Keratinocyte (primary cell): ENCODE results near the gene COL6A5. TPM values are rescaled to one million over a fixed set of nuclear protein-coding genes. Genes with fewer than 3 reads are reported as not detected.

Experiments
- DNase-seq: peaks from one replicate; pipeline ENCODE4 v3.0.0-alpha.2; 2011; ENCODE audit warnings: low read depth, missing footprints, low spot score
- FAIRE-seq: peaks from 2 replicates; lab custom pipeline; 2011; peaks lifted over from hg19 to GRCh38; lab: Jason Lieb, UNC
- H2AFZ ChIP-seq: 2 replicates; pipeline ENCODE4 v1.6.0; 2012; ENCODE audit warnings: low read length, control low read depth, inconsistent platforms; ENCODE audit not compliant: control insufficient read depth
- H3K27ac ChIP-seq: 2 replicates; pipeline ENCODE4 v1.5.1; 2011; ENCODE audit warnings: low read length; ENCODE audit not compliant: control insufficient read depth, insufficient read depth
- H3K27me3 ChIP-seq: 3 replicates; pipeline ENCODE4 v1.6.0; 2011; ENCODE audit warnings: low read length; ENCODE audit not compliant: control insufficient read depth, insufficient read depth; ENCODE audit errors: extremely low read depth
- H3K36me3 ChIP-seq, 2 experiments: 2 replicates in 1 of 2; 3 replicates in 1 of 2; pipeline ENCODE4 v1.5.1; 2011; ENCODE audit warnings: low read length in 2 of 2, mild to moderate bottlenecking in 1 of 2; ENCODE audit not compliant: control insufficient read depth in 2 of 2, insufficient read depth in 2 of 2; ENCODE audit errors: extremely low read depth in 1 of 2
- H3K4me1 ChIP-seq: 3 replicates; pipeline ENCODE4 v1.5.1; 2011; ENCODE audit warnings: low read length; ENCODE audit not compliant: control insufficient read depth, insufficient read depth; ENCODE audit errors: extremely low read depth
- H3K4me2 ChIP-seq: 3 replicates; pipeline ENCODE4 v1.6.0; 2011; ENCODE audit warnings: low read depth, low read length; ENCODE audit not compliant: control insufficient read depth, insufficient read depth; ENCODE audit errors: extremely low read depth
- H3K4me3 ChIP-seq, 3 experiments: fragments of 200-600 bp in 1 of 3; sonication (generic) in 1 of 3; 2 replicates in 2 of 3; 3 replicates in 1 of 3; pipeline ENCODE4 v1.5.1; 2011 to 2016; ENCODE audit warnings: low read length in 3 of 3, mild to moderate bottlenecking in 3 of 3, control low read depth in 2 of 3, inconsistent platforms in 1 of 3, low read depth in 1 of 3, mixed read lengths in 1 of 3, mixed run types in 1 of 3, moderate library complexity in 1 of 3; ENCODE audit not compliant: control insufficient read depth in 2 of 3, insufficient read depth in 2 of 3; ENCODE audit errors: extremely low read depth in 1 of 3
- H3K79me2 ChIP-seq: 2 replicates; pipeline ENCODE4 v1.6.0; 2012; ENCODE audit warnings: low read length; ENCODE audit not compliant: control insufficient read depth, insufficient read depth
- H3K9ac ChIP-seq: 3 replicates; pipeline ENCODE4 v1.6.0; 2011; ENCODE audit warnings: low read length; ENCODE audit not compliant: control insufficient read depth, insufficient read depth; ENCODE audit errors: extremely low read depth
- H3K9me1 ChIP-seq: 3 replicates; pipeline ENCODE4 v1.6.0; 2011; ENCODE audit warnings: low read length; ENCODE audit not compliant: control insufficient read depth, insufficient read depth; ENCODE audit errors: extremely low read depth
- H3K9me3 ChIP-seq: 2 replicates; pipeline ENCODE4 v1.5.1; 2012; ENCODE audit warnings: low read depth, low read length; ENCODE audit not compliant: control insufficient read depth
- H4K20me1 ChIP-seq: 3 replicates; pipeline ENCODE4 v1.6.0; 2011; ENCODE audit warnings: low read length; ENCODE audit not compliant: control insufficient read depth, insufficient read depth; ENCODE audit errors: extremely low read depth
- EZH2 ChIP-seq: IDR thresholded peaks from one replicate; pipeline ENCODE4 v1.6.1; 2012; ENCODE audit warnings: inconsistent platforms, mild to moderate bottlenecking, low read length, moderate library complexity
- dilution Hi-C: fragments of 300-500 bp; cut with MboI; formaldehyde crosslinking; loops from one replicate; pipeline ENCODE4 v1.7.0; 2020; ENCODE audit warnings: low sequenced_read_pairs; ENCODE audit not compliant: extremely low pct_ligation_motif_present
- polyA plus RNA-seq, 5 experiments: library from polyadenylated mRNA; depleted of rRNA in 3 of 5; stranded (reverse) in 3 of 5; stranded (forward) in 1 of 5; unstranded in 1 of 5; fragments of >200 nt; gene quantifications; 1 replicate in 1 of 5; 2 replicates in 3 of 5; 3 replicates in 1 of 5; pipeline versions ENCODE4 v1.2.1 to v1.2.3, GENCODE V29; 2011 to 2012; ENCODE audit warnings: missing spikeins in 2 of 5, low read depth in 1 of 5, low replicate concordance in 1 of 5
- TF ChIP-seq, protein P1 (sequence below), 3 experiments: IDR thresholded peaks in 1 of 3; conservative IDR thresholded peaks in 1 of 3; optimal IDR thresholded peaks in 1 of 3; 2 replicates in 2 of 3; 3 replicates in 1 of 3; pipeline versions ENCODE3 to v1.5.1; 2011; ENCODE audit warnings: low read length in 3 of 3, mild to moderate bottlenecking in 3 of 3, moderate library complexity in 2 of 3, control low read depth in 1 of 3, inconsistent platforms in 1 of 3; ENCODE audit not compliant: insufficient read depth in 2 of 3; ENCODE audit errors: extremely low read depth in 1 of 3

Gene COL6A5
- polyA plus RNA-seq, 1 donor (not counting 4 experiments of a cell fraction or from before 2014, with no cell fraction given), result not detected

DNA sequence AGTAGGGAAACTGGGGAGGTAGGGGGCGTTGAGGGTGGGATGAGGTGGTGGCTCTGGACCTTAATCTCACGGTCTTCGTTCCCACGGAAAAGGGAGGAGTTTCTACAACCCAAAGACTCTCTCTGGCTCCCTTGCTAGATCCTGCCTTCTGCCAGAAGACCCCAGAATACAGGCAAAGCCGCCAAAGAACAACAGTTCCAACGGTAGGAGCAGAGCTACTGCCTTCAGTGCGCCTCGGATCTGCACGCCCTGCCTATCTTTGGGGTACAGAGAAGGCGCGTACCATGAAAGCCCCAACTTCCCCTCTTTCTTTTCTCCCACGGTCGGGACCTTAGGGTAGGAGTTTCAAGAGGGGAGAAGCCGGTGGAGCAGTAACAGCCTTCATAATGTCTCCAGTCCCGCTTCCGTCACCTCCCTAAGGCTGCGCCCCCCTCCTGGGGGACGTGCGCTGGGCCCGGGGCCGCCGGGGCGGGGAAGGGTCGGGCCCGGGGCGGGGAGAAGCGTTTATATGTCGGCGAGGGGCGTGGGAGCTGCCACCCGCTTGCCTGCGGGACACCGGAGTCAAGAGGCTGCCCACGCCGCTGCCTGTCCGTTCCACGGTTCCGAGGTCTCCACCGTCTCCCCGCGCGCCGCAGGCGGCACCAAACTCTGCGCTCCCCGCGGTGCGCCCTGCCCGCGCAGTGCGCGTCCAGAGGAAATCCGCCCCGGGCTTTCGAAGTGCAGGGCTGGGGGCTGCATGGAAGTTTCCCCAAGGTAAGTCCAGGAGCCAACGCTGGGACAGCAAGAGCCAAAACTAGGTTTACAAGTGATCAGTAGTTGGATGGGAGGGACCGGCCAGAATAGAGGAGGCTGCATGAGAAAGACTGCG is 171.4 kb downstream of the COL6A5 start, which contains the start of gene COL6A6:
TSS of gene COL6A6 (plus strand) at position 533 of the 868 bp plus-strand sequence. CDS start 43,188 bp downstream, outside the sequence.
- TF ChIP-seq EZH2, result peak; percentile 65
- TF ChIP-seq, protein P1, sequence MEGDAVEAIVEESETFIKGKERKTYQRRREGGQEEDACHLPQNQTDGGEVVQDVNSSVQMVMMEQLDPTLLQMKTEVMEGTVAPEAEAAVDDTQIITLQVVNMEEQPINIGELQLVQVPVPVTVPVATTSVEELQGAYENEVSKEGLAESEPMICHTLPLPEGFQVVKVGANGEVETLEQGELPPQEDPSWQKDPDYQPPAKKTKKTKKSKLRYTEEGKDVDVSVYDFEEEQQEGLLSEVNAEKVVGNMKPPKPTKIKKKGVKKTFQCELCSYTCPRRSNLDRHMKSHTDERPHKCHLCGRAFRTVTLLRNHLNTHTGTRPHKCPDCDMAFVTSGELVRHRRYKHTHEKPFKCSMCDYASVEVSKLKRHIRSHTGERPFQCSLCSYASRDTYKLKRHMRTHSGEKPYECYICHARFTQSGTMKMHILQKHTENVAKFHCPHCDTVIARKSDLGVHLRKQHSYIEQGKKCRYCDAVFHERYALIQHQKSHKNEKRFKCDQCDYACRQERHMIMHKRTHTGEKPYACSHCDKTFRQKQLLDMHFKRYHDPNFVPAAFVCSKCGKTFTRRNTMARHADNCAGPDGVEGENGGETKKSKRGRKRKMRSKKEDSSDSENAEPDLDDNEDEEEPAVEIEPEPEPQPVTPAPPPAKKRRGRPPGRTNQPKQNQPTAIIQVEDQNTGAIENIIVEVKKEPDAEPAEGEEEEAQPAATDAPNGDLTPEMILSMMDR (optimal IDR thresholded peaks at IDR 0.05 in 1 of 3, IDR thresholded peaks at IDR 0.05 in 1 of 3, conservative IDR thresholded peaks at IDR 0.05 in 1 of 3; ENCODE audit: extremely low read depth in 1 of 3, insufficient read depth in 2 of 3, low read length in 3 of 3), result no peak
- Histone ChIP-seq H3K27me3 (peaks cover 29% of the 10 kb centered on the region), H3K4me2 (no peak within 1 kb of the TSS), H3K79me2 (no peaks in the 10 kb centered on the region), H2AFZ (no peak within 1 kb of the TSS), H3K27ac (no peak within 1 kb of the TSS), H3K9ac (no peak within 1 kb of the TSS), H3K4me3 (no peak within 1 kb of the TSS), H3K4me1 (no peaks in the 10 kb centered on the region), H4K20me1 (no peaks in the 10 kb centered on the region), H3K9me3 (no peaks in the 10 kb centered on the region), H3K9me1 (no peaks in the 10 kb centered on the region), H3K36me3 (no peaks in the 10 kb centered on the region)
- no peak for DNase-seq
- no peak for FAIRE-seq
- dilution Hi-C loops, result no loop called here

DNA sequence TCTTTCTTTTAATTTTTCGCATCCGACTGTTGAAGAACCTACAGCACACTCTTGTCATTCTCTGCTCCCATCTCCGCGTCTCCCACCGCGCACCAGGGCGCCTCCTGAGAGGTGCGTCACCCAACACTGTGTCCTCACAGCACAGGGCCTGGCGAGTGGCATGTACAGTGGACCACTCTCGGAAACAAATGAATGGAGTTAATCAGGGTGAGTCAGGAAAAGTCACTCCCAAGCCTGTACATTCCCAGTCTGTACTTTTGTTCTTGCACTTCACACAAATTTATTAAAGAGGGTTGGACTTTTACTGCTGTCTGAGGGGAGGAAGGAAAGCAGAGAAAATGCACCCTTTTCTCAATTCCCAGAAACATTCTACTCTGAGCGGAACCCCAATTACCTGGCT is 172.1 kb downstream of the COL6A5 start:
- Histone ChIP-seq H3K9ac (no peak overlapping the region), H4K20me1 (no peaks in the 10 kb centered on the region), H3K9me1 (no peaks in the 10 kb centered on the region), H3K4me2 (no peak overlapping the region), H3K27me3 (peaks cover 29% of the 10 kb centered on the region), H2AFZ (no peak overlapping the region), H3K4me3 (no peak overlapping the region), H3K79me2 (no peaks in the 10 kb centered on the region), H3K36me3 (no peaks in the 10 kb centered on the region), H3K27ac (no peak overlapping the region), H3K9me3 (no peaks in the 10 kb centered on the region), H3K4me1 (no peaks in the 10 kb centered on the region)
- TF ChIP-seq, protein P1 (optimal IDR thresholded peaks at IDR 0.05 in 1 of 3, IDR thresholded peaks at IDR 0.05 in 1 of 3, conservative IDR thresholded peaks at IDR 0.05 in 1 of 3; ENCODE audit: extremely low read depth in 1 of 3, insufficient read depth in 2 of 3, low read length in 3 of 3), result no peak
- peak; percentile 28 for TF ChIP-seq EZH2
- DNase-seq (no peak), FAIRE-seq (no peak)
- dilution Hi-C loops, result no loop called here
